GM12872 (cell line): Measurements from ENCODE around the gene ARNT2.

ENCODE experiments used
- CTCF ChIP-seq: IDR thresholded peaks from 3 replicates; pipeline ENCODE4 v1.5.1; 2011; ENCODE audit warnings: low read depth, mild to moderate bottlenecking, low read length, moderate library complexity; ENCODE audit not compliant: insufficient read depth

The ARNT2 gene

GRCh38 chr15:80594091-80594889, 190.1 kb downstream of the ARNT2 start:
- TF ChIP-seq CTCF, result no peak

- TF ChIP-seq CTCF, result no peak
Measured at GRCh38 chr15:80595396-80595795, 191.2 kb downstream of the ARNT2 start.

- no peak for TF ChIP-seq CTCF
Measured at GRCh38 chr15:80596521-80596976, 192.4 kb downstream of the ARNT2 start.

- TF ChIP-seq CTCF, result no peak
Measured at GRCh38 chr15:80597076-80597475, 192.9 kb downstream of the ARNT2 start.

GRCh38 chr15:80599359-80599758, 195.2 kb downstream of the ARNT2 start:
- TF ChIP-seq CTCF, result no peak

GRCh38 chr15:80600626-80601025, 196.4 kb downstream of the ARNT2 start:
- no peak for TF ChIP-seq CTCF

GRCh38 chr15:80601256-80601655, 197.1 kb downstream of the ARNT2 start:
- no peak for TF ChIP-seq CTCF
